ENCODE measurements around the gene PITPNM3.

DNA sequence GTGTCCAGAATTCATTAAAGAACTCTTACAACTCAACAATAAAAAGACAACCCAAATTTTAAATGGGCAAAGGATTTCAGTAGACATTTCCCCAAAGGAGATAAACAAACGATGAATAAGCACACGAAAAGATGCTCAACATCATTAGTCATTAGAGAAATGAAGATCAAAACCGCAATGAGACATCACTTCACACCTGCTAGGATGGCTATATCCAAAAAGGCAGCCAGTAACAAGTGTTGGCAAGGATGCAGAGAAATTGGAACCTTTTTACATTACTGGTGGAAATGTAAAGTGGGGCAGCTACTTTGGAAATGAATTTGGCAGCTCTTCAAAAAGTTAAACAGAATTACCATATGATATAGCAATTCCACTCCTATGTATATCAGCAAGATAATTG lies 42.0 kb downstream of the PITPNM3 start:
- TF ChIP-seq CTCF (IDR thresholded peaks at IDR 0.05 in 8 of 11, conservative IDR thresholded peaks at IDR 0.05 in 3 of 11) (no peak), POLR2AphosphoS5 (IDR thresholded peaks at IDR 0.05) (no peak), POLR2A (IDR thresholded peaks at IDR 0.05) (no peak)

All from spleen (tissue), 7 donors.